ENCODE results near the gene TAP2.
"Not testable (repeated sequence)": the region's sequence is repeated elsewhere in the genome, so short reads cannot be mapped to it uniquely, and the experiment has no call there.

The TAP2 gene

DNA sequence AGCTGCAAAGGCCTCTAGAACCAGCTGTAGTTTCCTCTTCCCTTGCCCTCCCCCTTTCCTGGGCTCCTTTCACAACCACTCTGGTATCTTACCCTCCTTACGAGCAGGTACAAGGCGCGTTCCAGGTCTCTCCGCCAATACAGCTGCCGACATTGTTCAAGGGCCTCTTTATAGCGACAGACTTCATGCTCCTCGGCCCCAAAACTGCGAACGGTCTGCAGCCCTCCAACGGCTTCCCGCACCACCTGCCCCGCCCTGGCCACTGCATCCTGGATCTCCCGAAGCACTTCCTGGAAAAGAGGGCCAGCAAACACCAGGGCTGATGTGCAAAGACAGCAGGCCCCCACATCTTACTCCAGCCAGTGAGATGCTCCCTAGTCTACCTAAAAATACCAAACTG lies 6.0 kb downstream of the TAP2 start:
- no peak for DNase-seq

DNA sequence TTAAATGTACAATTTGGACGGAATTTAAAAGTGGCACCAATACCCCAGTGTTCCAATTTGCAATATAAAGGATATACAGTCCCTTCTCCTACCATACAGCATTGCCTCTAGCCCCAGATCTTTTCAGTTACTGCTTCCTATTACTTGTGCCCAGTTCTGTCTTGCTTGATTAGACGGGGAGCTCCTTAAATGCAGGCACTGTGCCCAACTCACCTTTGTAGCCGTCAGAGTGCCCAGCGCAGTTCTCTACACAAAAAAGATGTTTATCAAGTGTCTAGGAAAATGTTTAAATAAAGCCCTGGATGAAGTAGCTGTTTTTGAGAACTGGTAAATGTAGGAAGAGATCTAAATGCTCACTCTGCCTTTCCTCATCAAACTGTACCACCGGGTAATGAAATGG lies 7.6 kb downstream of the TAP2 start:
- DNase-seq, result no peak

DNA sequence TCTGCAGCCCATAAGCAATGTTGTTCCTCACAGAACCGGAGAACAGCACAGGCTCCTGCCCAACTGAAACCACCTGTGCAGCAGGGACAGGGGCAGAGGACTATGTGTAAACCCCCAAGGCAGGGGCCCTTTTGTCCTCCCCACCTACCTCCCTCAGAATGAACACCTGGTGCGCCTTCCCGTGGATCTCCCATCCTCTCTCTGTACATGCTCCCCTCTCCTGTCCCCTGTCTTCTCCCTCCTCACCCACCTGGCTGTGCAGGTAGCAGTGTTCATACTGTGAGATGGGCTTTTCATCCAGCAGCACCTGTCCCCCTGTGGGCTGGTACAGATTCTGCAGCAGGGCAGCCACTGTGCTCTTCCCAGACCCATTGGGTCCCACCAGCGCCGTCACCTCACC lies 8.5 kb downstream of the TAP2 start:
- DNase-seq, result no peak

DNA sequence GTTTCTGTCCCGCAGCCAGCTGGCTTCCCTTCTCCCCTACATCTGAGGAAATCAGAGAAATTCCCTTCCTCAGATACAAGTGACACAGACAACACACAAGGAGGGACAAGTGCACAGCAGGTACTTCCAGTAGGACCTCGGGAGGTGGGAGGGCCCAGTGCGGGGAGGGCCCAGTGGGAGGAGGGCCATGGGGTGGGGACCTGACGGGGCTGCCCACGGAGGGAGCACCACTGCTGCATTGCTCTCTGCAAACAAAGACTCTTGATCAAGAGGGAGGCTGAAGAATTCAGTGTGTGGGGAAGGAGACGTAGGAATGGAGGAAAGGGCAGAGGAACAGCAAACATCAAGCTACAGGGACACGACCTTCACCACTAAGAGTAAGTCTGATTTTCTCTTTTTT lies 9.0 kb downstream of the TAP2 start:
- DNase-seq, result no peak

DNA sequence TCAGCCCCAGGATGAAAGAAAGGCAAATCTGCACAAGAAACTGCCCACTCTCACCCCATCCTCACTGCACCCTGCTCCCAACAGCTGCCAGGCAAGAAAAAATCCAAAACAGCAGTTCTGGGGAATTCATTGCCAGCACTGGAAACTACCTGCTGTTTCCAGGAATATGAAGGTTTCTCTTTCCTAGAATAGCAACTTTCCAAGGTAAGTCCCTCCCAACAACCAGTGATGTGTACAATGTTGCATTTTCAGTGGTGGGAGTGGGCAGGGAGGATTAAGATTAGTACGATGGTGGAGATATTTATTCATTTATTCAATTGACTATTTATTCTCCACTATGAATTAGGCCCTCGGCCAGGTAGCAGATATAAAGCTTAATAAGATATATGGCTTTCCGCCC lies 11.5 kb downstream of the TAP2 start:
- no peak for DNase-seq

DNA sequence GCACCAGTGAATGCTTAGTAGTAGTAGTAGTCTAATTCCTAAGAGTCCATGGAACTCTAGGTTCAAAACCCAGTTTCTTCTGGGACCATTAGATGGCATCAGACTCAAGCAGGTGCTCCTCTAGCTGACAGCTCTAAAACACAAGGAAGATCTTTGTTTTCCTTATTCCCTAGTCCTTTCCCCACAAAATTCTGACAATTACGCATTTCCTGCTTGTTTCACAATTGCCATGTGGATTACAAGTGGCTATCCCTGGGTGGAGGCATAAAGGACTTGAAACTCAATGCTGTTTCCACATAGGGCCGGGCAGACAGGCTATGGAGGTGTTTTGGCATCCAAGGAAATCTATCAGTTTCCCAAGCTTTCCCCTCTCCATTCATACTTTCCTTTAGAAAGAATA lies 12.6 kb downstream of the TAP2 start:
- no peak for DNase-seq

DNA sequence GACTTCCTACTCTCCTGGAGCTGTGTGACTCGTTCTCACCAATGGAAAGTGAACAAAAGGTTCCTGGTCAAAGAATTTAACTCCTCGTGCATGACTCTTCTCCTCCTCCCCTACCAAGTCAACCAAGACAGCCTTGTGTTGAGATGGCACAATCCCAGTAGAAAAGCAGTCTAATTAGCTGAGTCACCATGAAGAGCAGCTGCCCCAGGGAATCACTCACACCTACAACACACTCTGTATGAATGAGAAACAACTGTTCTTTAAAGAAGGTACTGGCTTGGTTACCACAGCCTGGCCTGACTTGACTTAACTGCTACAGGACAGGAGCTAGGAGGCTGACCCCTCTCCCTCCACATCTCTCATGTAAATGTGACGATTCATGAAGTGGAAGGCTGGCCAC lies 18.8 kb downstream of the TAP2 start:
- no peak for DNase-seq

DNA sequence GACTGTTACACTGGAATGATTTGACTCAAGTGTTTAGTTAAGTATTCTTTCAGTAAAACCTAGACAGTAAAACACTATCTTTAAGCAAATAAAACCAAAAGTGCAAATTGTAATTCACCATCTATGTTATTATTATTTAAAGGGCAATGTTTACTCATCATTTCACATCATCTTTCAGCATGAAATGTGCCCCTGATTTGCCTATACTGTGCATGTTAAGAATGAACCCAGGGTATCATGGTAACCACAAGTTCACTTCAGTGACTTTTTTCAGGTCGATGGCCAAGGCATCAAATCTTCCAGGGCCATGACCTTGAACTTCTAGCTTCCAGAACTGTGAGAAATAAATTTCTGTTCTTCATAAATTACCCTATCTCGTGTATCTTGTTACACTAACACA lies 19.7 kb downstream of the TAP2 start:
- no peak for DNase-seq

DNA sequence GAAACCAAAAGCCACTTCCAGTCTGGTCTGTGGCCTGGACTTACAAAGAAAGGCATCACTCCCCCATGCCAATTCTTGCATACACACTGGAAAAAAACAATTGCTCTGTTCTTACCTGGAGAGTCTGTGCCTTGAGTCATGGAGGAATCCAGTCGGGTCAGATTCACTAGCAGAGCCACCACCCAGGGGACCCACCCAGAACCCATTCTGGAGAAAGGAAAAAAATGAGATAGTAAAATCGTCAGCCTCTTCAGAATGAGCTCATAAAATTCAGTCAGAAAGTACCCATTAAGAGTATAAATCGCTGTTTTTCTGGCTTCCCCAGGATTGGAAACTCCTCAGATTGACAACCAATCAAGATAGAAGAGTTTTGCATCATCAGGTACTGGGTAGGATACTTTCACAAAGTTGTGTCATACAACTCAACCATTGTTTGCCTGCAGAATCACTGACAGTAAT lies 21.8 kb downstream of the TAP2 start, which contains the start of gene HLA-DOB:
HLA-DOB (minus strand) TSS at position 257 of the 459 bp plus-strand sequence; CDS start at position 206, 51 bp downstream.
- no peak for DNase-seq

DNA sequence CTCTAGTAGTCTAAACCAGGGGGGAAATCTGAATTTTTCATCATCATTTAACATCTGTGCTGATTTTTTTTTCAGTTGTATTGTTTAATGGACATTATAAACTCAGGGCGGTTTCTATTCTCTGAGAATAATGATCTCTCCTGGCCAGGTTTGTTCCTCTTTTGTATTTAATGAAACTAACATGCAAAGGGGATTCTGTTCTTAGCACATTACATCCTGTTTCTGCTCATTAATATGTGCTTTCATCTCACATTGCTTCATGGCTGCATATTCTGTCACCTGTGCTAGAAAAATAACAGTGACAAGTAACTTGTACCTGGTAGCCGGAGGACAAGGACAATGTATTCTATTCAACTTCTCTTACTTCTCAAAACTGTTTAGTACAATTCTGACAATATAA lies 22.5 kb downstream of the TAP2 start:
- DNase-seq, result no peak

DNA sequence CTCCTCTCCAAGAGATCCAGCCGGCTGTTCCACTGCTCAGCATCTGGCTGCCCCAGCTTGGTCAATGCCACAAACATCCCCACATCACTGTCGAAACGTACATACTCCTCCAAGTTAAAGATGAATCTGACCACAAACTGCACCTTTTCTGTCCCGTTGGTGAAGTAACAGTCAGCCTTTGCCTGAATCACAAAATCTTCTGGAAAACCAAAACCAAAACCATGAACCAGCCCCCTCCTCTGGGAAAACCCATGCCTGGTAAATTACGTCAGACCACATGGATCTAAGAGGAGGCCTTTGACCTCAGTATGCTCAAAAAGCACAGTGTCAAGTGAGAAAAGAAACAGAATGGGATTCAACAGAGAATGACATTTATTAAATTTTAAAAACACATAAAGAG lies 23.4 kb downstream of the TAP2 start:
- DNase-seq, result no peak

DNA sequence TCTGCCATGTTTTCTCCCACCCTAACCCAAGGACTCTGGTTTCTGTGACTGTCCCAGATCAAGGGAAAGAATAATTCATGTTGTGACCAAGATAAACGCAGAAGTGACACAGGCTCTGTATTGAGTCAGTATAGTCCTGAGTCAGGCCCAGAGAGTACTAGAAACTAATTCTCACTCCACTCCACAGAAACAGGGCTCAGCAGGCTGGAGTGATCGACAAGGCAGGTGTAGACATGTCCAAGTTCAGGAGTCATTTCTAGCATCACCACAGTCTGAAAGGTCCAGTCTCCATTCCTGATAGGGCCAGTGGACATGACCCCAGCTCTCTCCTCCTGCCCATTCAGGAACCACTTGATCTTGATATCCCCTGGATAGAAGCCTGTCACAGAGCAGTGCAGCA lies 24.4 kb downstream of the TAP2 start:
- DNase-seq, result no peak

DNA sequence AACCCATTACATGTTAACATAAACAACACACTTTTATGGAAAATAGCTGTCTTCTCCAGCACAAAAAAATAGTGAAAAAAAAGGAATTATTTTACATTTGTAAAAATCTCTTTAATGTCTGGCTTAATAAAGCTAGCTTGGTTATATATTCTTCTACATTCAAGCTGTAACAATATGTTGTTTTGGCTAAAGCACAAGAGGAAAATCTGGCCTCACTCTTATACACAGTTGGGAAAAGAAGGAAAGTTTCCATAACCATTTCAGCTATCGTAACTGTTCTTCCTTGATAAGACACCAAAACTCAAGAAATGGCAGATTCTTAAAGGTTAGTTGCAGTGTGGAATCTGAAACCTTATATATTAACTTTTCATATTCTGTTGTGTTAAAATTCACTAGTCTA lies 29.4 kb downstream of the TAP2 start:
- no peak for DNase-seq

DNA sequence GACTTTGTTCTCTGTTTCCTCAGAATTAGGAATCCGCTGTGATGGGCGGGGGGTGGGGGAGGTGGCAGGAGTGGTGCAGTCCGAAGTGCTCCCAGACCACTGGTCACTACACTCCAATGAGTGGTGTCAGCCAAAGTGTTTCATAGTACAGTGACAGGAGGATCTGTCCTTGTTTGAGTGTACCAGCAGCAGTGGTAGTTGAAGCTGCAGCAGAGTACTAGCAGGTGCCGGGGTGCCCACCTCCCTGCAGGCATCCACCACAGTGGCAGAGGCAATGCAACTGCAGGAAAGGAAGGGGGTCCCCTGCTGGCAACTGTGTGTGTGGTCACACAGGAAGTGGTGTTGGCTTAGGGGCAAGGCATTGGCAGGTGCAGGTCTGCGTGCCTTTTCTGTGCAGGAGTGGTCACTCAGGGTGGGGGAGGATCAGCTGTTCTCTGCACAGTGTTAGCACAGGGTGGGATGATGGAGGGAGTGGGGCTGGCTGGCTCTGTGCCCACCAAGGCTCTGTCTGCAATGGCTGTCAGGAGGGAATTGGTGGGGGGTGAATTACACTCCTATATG lies 31.4 kb downstream of the TAP2 start:
- DNase-seq, result no peak

DNA sequence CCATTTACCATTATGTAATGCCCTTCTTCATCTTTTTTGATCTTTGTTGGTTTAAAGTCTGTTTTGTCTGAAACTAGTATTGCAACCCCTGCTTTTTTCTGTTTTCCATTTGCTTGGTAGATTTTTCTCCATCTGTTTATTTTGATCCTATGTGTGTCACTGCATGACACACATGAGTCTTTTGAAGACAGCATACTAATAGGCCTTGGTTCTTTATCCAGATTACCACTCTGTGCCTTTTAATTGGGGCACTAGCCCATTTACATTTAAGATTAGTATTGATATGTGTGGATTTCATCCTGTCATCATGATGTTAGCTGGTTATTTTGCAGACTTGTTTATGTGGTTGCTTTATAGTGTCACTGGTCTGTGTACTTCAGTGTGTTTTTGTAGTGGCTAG lies 33.1 kb downstream of the TAP2 start:
- not testable (repeated sequence) for DNase-seq

DNA sequence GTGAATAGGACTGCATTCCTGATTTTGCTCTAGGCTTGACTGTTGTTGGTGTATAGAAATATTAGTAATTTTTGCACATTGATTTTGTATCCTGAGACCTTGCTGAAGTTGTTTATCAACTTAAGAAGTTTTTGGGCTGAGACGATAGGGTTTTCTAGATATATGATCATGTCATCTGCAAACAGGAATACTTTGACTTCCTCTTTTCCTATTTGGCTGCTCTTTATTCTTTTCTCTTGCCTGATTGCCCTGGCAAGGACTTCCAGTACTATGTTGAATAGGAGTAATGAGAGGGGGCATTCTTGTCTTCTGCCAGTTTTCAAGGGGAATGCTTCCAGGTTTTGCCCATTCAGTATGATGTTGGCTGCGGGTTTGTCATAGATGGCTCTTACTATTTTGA lies 35.1 kb downstream of the TAP2 start:
- no peak for DNase-seq

DNA sequence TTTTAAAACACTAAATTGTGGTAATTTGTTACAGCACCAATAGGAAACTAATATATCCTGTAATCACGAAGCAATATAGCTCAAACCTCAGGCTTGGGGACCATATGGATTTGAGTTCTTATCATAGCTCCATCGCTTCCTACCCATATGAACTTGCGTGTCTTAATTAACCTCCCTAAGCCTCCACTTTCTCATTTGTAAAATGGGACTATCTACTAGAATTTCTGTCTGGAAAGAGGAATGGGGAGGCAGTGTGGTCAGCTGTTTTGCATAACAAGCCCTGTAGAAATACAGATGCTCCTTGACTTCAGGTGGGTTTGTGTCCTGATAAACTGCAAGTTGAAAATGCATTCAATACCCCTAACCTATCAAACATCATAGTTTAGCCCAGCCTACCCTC lies 38.8 kb downstream of the TAP2 start:
- DNase-seq, result no peak

DNA sequence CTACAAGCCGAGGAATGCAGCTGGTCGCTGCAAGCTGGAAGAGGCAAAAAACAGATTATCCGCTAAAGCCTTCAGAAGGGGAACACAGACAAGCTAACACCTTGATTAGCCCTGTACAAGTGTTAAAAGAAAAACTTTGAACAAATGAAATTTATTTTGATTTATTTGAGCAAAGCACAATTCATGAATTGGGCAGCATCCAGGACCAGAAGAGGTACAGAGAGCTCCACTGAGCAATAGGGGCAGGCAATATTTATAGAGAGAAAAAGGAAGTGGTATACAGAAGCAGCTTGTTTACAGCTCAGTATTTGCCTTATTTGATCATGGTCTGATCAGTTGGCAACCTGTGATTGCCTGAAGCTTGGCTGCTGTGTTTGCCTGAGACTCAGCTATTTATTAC lies 39.4 kb downstream of the TAP2 start:
- no peak for DNase-seq

DNA sequence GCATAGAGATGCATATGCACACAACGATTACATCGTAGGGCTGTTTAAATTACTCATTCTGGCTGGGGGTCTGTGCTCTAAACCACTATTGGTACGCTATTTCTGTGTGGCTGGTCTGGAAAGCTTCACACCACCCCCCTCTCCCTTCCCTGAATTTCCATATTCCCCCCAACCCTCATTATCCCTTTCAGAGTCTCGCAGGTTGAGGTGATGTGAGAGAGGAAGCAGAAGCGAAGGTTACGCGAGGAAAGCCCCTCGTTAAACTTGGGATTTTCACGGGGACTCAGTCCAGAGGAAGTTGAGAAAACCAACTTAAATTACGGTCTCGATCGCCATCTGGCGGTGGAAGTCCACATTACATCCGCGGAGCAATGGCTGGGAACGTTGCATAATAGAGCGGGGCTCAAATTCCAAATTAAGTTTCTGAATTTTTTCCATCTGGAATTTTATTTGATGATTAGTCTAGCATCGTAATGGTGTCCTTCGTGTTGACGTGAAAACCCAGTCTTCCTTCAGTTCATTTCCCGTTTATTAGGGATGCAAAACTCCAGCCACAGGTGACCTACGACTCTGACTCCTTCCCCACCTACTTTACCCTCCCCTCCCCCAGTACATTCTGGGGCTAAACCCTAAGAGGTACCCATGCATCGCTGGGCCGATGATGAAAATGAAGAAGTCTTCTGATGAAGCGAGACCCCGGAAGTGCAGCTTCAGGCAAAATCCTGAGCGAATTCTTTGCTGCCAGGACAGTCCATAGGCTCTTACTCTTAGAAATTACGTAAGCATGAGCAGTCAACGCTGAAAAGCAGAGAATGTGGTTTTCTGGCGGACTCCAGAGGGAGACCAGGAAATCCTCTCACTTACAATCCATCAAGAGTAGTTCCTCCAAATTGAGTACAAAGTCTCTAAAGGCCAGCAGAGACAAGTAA lies 41.4 kb downstream of the TAP2 start:
- DNase-seq, result peak; percentile 25

DNA sequence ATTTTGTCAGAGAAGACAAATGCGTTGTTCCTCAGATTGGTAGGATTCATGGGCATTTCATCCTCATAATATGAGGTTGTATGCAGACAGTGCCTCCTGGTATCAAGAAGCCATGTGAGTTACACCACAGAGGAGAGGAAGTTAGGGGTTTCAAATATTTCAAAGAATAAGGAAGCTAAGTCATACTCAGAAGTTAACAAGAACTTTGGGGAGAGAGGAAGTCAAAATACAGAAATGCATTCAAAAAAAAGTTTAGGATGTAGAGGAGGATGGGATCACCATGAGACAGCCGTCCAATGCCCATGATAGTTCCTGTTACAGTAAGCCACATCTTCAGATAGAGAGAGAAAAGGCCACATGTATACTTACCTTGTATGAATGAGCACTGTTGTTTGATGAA lies 44.0 kb downstream of the TAP2 start:
- DNase-seq, result no peak

DNA sequence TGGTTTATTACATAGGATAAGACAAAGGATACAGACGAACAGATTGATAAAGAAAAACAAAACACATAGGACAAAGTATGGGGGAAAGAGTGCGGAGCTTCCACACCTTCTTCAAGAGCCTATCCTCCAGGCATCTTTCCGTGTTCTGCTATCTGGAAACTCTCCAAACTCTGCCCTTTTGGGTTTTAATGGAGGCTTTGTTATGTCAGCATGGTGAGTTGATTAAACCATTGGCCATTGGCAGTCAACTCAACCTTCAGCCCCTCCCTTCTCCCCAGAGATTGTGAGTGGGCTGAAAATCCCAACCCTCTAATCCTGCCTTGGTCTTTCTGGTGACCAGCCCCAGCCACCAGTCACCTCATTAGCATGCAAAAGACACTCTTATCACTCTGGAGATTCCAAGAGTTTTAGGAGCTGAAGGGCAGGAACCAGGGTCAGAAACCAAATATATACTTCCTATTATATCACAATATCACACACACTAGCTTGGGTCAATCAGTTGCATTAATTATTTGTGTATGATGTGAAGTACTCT lies 45.6 kb downstream of the TAP2 start:
- no peak for DNase-seq

DNA sequence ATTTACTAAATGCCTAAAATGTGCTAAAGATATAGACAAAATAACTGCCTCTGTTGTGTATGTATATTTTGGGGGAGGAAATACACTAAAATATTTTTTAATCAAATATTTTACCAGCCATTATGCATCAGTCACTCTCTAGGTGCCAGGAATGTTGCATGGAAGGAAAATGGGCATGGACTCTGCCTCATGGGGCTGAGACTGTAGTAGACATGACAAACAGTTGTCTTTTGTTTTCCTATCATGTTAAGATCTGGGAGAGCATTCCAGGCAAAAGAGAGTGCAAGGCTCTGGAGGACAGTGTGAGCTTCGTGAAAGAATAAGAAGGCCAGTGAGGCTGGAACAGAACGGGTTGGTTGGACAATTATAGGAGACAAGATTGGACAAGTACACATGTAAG lies 48.2 kb downstream of the TAP2 start:
- no peak for DNase-seq
